Fibroblast of the aortic adventitia (primary cell): ENCODE results near the gene DPM2. TPM values are rescaled to one million over a fixed set of nuclear protein-coding genes. Genes with fewer than 3 reads are reported as not detected.

Experiments used
- DNase-seq: peaks from one replicate; pipeline ENCODE4 v3.0.0-alpha.2; 2010; ENCODE audit warnings: low read depth
- H3K4me3 ChIP-seq: 2 replicates; pipeline ENCODE4 v1.5.1; 2011; ENCODE audit warnings: low read depth, mild to moderate bottlenecking, control low read depth, low read length, moderate library complexity
- CTCF ChIP-seq: IDR thresholded peaks from 2 replicates; pipeline ENCODE4 v1.5.1; 2011; ENCODE audit warnings: mild to moderate bottlenecking, low read length, control low read depth, inconsistent platforms; ENCODE audit not compliant: insufficient read depth
- total RNA-seq: library from RNA; depleted of rRNA; stranded (reverse); fragments of >200 nt; gene quantifications from 2 replicates; pipeline ENCODE4 v1.2.3, GENCODE V29; 2012; ENCODE audit warnings: low replicate concordance

DPM2 gene
- total RNA-seq, 1 donor: 19.9 TPM

GRCh38 chr9:127980706-127981558 is 43.3 kb upstream of the DPM2 start, which contains the start of gene EEIG1:
TSS of gene EEIG1 (minus strand) at chr9:127980989. CDS start at chr9:127980137, 852 bp downstream.
- peak; percentile 84 for DNase-seq
- peak within 1 kb of the TSS; percentile 86 for H3K4me3 ChIP-seq
- no peak for TF ChIP-seq CTCF

- no peak for TF ChIP-seq CTCF
- no peak for DNase-seq
- peak overlapping the region; percentile 86 for H3K4me3 ChIP-seq
Observed at GRCh38 chr9:127980060-127980705, 42.5 kb upstream of the DPM2 start.

GRCh38 chr9:127979333-127980059 is 41.8 kb upstream of the DPM2 start:
- TF ChIP-seq CTCF: no peak
- H3K4me3 ChIP-seq: peak overlapping the region; percentile 86
- peak; percentile 70 for DNase-seq

GRCh38 chr9:127979015-127979332 is 41.3 kb upstream of the DPM2 start:
- DNase-seq: no peak
- H3K4me3 ChIP-seq: peak overlapping the region; percentile 86
- no peak for TF ChIP-seq CTCF

DNA sequence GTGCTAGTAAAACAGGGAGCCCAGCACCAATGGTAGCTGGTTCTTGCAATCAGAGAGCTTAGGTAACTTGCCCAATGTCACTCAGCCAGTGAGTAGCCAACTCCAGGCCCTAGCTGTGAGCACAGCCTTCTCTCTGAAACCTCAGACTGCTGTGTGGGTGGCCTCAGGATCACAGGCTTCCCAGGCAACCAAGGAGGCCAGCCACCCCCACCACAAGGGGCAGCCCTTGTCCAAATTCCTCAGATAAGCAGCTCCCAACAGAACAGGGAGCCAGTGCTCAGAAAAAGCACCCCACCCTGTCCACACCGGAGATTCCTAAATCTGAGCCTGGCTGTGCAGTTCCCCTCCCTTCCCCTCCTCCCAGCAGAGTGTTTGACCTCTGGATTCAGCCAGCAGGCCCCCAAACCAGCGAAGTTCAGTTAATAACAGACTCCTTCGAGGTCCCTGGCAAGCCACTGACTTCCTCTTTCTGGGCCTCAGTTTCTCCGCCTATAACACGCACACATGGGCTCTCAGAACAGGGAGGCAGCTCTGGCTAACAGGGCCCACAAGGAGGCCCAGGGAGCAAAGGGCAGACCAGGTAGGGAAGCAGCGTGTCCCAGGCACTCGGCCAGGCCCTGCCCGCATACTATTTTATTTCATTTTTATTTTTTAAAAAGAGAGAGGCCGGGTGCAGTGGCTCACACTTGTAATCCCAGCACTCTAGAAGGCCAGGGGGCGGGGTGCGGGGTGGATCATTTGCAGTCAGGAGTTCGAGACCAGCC is 40.4 kb upstream of the DPM2 start:
- DNase-seq: peak; percentile 96
- H3K4me3 ChIP-seq: peak overlapping the region; percentile 86
- TF ChIP-seq CTCF: peak; percentile 29
